Hepatocyte (in vitro differentiated cells): ENCODE results near the gene SLCO3A1. TPM values are rescaled to one million over a fixed set of nuclear protein-coding genes. Genes with fewer than 3 reads are reported as not detected.

Experiments
- DNase-seq: peaks from one replicate; pipeline ENCODE4 v3.0.0-alpha.2; 2016; ENCODE audit warnings: low spot score
- H2AFZ ChIP-seq: fragments of 200-600 bp; sonication (generic); 2 replicates; pipeline ENCODE4 v1.6.0; 2016; ENCODE audit warnings: antibody characterized with exemption, mild to moderate bottlenecking
- H3K27ac ChIP-seq: fragments of 200-600 bp; sonication (generic); 2 replicates; pipeline ENCODE4 v1.5.1; 2016; ENCODE audit warnings: mild to moderate bottlenecking
- H3K27me3 ChIP-seq: fragments of 200-600 bp; sonication (generic); 2 replicates; pipeline ENCODE4 v1.6.1; 2016
- H3K36me3 ChIP-seq: fragments of 200-600 bp; sonication (generic); replicated peaks from 2 replicates; pipeline ENCODE4 v1.5.1; 2016; ENCODE audit warnings: low read depth; ENCODE audit not compliant: insufficient read depth
- H3K4me1 ChIP-seq: fragments of 200-600 bp; sonication (generic); 2 replicates; pipeline ENCODE4 v1.5.1; 2016; ENCODE audit warnings: mild to moderate bottlenecking, moderate library complexity; ENCODE audit not compliant: insufficient read depth
- H3K4me2 ChIP-seq: fragments of 200-600 bp; sonication (generic); 2 replicates; pipeline ENCODE4 v1.6.0; 2016
- H3K4me3 ChIP-seq: fragments of 200-600 bp; sonication (generic); 2 replicates; pipeline ENCODE4 v1.5.1; 2016; ENCODE audit warnings: mild to moderate bottlenecking
- H3K79me2 ChIP-seq: fragments of 200-600 bp; sonication (generic); 2 replicates; pipeline ENCODE4 v1.6.0; 2017; ENCODE audit warnings: mild to moderate bottlenecking
- H3K9me2 ChIP-seq: fragments of 200-600 bp; sonication (generic); replicated peaks from 2 replicates; pipeline ENCODE4 v1.6.0; 2017; ENCODE audit warnings: mild to moderate bottlenecking; ENCODE audit not compliant: insufficient read depth
- H3K9me3 ChIP-seq: fragments of 200-600 bp; sonication (generic); 2 replicates; pipeline ENCODE4 v1.5.1; 2016; ENCODE audit warnings: low read depth, mild to moderate bottlenecking
- H4K20me1 ChIP-seq: fragments of 200-600 bp; sonication (generic); 2 replicates; pipeline ENCODE4 v1.6.0; 2016; ENCODE audit warnings: mild to moderate bottlenecking; ENCODE audit not compliant: insufficient read depth, poor library complexity, severe bottlenecking
- EZH2 ChIP-seq: fragments of 200-600 bp; sonication (generic); IDR thresholded peaks from 2 replicates; pipeline ENCODE4 v1.6.1; 2016; ENCODE audit warnings: antibody characterized with exemption, mild to moderate bottlenecking, borderline replicate concordance
- EZH2phosphoT487 ChIP-seq: fragments of 200-600 bp; sonication (generic); IDR thresholded peaks from one replicate; pipeline ENCODE4 v1.6.1; 2018; ENCODE audit warnings: antibody characterized with exemption, mild to moderate bottlenecking, low read depth, moderate library complexity; ENCODE audit not compliant: unreplicated experiment, severe bottlenecking
- WGBS: methylation state at CpG from one replicate; pipeline ENCODE4 v1.1.6; 2016; ENCODE audit warnings: low lambda C conversion rate; ENCODE audit errors: missing lambda C conversion rate; 5-methylcytosine and 5-hydroxymethylcytosine counted together
- polyA plus RNA-seq: library from polyadenylated mRNA; unstranded; fragments of >200 nt; fragmentation: Nextera tagmentation; extraction: Ambion mirVana; gene quantifications from 2 replicates; pipeline ENCODE4 v1.2.1, GENCODE V29; 2016
- total RNA-seq: library from RNA; depleted of rRNA; stranded (reverse); fragments of >200 nt; gene quantifications from 2 replicates; pipeline ENCODE4 v1.2.3, GENCODE V29; 2014
- TF ChIP-seq, protein P1 (sequence below): fragments of 200-600 bp; sonication (generic); IDR thresholded peaks from 2 replicates; pipeline ENCODE4 v1.5.1; 2016; ENCODE audit warnings: antibody characterized with exemption, mild to moderate bottlenecking; ENCODE audit not compliant: poor library complexity

Gene SLCO3A1
- total and polyA plus RNA-seq, 2 experiments from 2014 or later = 1.3 to 5.4 TPM

DNA sequence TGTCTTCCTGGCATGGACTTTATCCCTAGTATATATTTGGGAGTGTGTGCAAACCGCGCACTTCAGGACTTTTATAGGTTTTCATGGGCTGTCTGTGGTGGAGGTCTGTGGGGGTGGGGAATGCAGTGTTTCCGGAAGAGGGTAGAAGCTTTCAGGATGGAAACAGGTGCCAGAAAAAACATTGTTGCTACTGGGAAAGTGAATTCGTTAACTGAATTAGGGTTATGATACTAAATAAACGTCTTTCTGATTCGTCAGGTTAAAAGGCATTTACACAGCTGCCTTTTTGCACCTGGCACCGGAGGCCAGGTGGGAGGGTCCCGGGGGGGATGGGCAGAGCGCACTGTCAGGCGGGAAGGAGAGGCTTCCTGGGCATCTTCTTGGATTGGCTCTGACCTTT lies 62.1 kb downstream of the SLCO3A1 start:
- 85% methylated on average over 10 of the region's 10 CpGs for WGBS

DNA sequence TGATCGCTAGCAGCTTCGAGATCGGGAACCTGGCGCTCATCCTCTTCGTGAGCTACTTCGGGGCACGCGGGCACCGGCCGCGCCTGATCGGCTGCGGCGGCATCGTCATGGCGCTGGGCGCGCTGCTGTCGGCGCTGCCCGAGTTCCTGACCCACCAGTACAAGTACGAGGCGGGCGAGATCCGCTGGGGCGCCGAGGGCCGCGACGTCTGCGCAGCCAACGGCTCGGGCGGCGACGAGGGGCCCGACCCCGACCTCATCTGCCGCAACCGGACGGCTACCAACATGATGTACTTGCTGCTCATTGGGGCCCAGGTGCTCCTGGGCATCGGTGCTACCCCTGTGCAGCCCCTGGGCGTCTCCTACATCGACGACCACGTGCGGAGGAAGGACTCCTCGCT lies 62.5 kb downstream of the SLCO3A1 start:
- H4K20me1 ChIP-seq = no peaks in the 10 kb centered on the region
- H3K9me3 ChIP-seq = no peaks in the 10 kb centered on the region
- 99% methylated on average over 44 of the region's 48 CpGs for WGBS
- no peaks in the 10 kb centered on the region for H3K4me1 ChIP-seq
- H3K4me2 ChIP-seq = no peak overlapping the region
- no peak for DNase-seq
- no peak overlapping the region for H3K27ac ChIP-seq
- TF ChIP-seq EZH2 (no peak), EZH2phosphoT487 (no peak)
- TF ChIP-seq, protein P1, sequence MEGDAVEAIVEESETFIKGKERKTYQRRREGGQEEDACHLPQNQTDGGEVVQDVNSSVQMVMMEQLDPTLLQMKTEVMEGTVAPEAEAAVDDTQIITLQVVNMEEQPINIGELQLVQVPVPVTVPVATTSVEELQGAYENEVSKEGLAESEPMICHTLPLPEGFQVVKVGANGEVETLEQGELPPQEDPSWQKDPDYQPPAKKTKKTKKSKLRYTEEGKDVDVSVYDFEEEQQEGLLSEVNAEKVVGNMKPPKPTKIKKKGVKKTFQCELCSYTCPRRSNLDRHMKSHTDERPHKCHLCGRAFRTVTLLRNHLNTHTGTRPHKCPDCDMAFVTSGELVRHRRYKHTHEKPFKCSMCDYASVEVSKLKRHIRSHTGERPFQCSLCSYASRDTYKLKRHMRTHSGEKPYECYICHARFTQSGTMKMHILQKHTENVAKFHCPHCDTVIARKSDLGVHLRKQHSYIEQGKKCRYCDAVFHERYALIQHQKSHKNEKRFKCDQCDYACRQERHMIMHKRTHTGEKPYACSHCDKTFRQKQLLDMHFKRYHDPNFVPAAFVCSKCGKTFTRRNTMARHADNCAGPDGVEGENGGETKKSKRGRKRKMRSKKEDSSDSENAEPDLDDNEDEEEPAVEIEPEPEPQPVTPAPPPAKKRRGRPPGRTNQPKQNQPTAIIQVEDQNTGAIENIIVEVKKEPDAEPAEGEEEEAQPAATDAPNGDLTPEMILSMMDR = no peak
- no peaks in the 10 kb centered on the region for H3K79me2 ChIP-seq
- H2AFZ ChIP-seq = no peak overlapping the region
- H3K9me2 ChIP-seq = no peaks in the 10 kb centered on the region
- no peak overlapping the region for H3K4me3 ChIP-seq
- no peaks in the 10 kb centered on the region for H3K36me3 ChIP-seq
- H3K27me3 ChIP-seq = no peaks in the 10 kb centered on the region

More for the DNA sequence above, 62.1 kb downstream of the SLCO3A1 start:
- H3K4me1 ChIP-seq = no peaks in the 10 kb centered on the region
- H3K36me3 ChIP-seq = no peaks in the 10 kb centered on the region
- H3K27ac ChIP-seq = no peak overlapping the region
- no peak for DNase-seq
- no peak overlapping the region for H2AFZ ChIP-seq
- no peaks in the 10 kb centered on the region for H3K9me2 ChIP-seq
- H3K9me3 ChIP-seq = no peaks in the 10 kb centered on the region
- no peaks in the 10 kb centered on the region for H3K79me2 ChIP-seq
- no peaks in the 10 kb centered on the region for H4K20me1 ChIP-seq
- H3K4me2 ChIP-seq = no peak overlapping the region
- H3K4me3 ChIP-seq = no peak overlapping the region
- no peak for TF ChIP-seq EZH2phosphoT487
- TF ChIP-seq, protein P1 = no peak
- TF ChIP-seq EZH2 = no peak
- H3K27me3 ChIP-seq = no peaks in the 10 kb centered on the region

DNA sequence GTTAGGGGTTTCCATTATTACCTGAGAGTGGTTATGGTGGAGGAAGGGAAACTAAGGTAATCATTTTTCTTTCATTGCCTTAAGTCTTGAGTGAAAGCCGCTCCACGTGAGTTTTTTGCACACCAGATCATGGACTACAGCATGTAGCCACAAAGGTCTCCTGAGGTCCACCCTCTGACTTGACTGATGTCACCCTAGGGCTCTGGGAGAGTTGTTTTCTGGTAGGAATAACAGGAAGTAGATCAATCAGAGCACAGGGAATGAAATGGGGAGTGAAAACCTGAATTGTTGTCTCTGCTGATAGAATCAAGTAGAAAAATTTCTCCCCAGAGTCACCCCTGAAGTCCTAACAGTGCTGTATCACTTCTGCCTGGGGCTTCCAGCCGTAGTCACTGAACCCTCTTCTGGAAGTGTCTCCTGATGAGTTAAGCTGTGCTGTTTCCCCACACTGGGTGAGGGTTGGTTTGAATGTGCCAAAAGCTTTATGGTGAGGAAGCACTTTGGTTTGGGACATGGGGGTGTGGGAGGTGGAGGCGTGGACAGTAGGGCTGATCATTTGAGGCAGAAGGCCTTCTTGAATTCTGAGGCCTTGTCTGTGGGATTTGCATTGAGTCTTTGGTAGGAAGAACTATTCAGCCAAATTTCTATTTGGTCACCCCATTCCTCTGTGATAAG lies 64.3 kb downstream of the SLCO3A1 start:
- H3K9me2 ChIP-seq = no peaks in the 10 kb centered on the region
- no peaks in the 10 kb centered on the region for H4K20me1 ChIP-seq
- no peaks in the 10 kb centered on the region for H3K27me3 ChIP-seq
- H3K27ac ChIP-seq = no peak overlapping the region
- DNase-seq = no peak
- H3K36me3 ChIP-seq = no peaks in the 10 kb centered on the region
- H3K79me2 ChIP-seq = no peaks in the 10 kb centered on the region
- H3K4me1 ChIP-seq = no peaks in the 10 kb centered on the region
- H3K9me3 ChIP-seq = no peaks in the 10 kb centered on the region
- H2AFZ ChIP-seq = no peak overlapping the region
- no peak overlapping the region for H3K4me3 ChIP-seq
- no peak for TF ChIP-seq EZH2phosphoT487
- TF ChIP-seq, protein P1 = no peak
- TF ChIP-seq EZH2 = no peak
- 95% methylated on average over 4 of the region's 4 CpGs for WGBS
- H3K4me2 ChIP-seq = no peak overlapping the region
